ENCODE measurements around the gene PCDH7.

Gene PCDH7

DNA sequence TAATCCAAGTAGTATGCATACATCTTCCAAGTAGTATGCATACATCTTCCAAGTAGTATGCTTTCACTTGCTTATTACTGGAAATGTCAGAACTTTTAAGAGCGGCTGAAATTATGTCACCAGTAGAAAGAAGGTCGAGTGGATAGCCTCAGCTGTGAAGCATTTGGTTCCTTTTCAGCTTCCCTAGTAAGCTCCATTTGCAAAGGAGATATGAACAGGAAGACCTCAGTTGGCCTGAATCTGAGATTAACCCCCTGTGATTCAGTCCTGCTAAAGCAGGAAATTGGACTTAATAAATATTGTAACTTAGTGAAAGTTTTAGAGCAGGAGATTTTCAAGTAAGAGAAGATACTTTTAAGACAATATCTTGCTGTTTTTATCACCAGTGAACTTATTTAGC lies 48.1 kb downstream of the PCDH7 start:
- no peaks in the 10 kb centered on the region for H3K9me2 ChIP-seq (ENCODE audit: low read depth, low read length)
- no peaks in the 10 kb centered on the region for H3K4me1 ChIP-seq (ENCODE audit: insufficient read depth, low read length, severe bottlenecking)
- no peaks in the 10 kb centered on the region for H4K20me1 ChIP-seq (ENCODE audit: insufficient read depth, low read length)
- H2AFZ ChIP-seq (ENCODE audit: low read length): no peak overlapping the region
- no peaks in the 10 kb centered on the region for H3K27me3 ChIP-seq (ENCODE audit: insufficient read depth, low read length)
- H3K9ac ChIP-seq (ENCODE audit: low read length): no peak overlapping the region
- no peaks in the 10 kb centered on the region for H3K9me3 ChIP-seq (ENCODE audit: low read length)
- no peak for TF ChIP-seq EZH2 (IDR thresholded peaks at IDR 0.05; ENCODE audit: borderline replicate concordance, low read length)
- TF ChIP-seq, protein P1, sequence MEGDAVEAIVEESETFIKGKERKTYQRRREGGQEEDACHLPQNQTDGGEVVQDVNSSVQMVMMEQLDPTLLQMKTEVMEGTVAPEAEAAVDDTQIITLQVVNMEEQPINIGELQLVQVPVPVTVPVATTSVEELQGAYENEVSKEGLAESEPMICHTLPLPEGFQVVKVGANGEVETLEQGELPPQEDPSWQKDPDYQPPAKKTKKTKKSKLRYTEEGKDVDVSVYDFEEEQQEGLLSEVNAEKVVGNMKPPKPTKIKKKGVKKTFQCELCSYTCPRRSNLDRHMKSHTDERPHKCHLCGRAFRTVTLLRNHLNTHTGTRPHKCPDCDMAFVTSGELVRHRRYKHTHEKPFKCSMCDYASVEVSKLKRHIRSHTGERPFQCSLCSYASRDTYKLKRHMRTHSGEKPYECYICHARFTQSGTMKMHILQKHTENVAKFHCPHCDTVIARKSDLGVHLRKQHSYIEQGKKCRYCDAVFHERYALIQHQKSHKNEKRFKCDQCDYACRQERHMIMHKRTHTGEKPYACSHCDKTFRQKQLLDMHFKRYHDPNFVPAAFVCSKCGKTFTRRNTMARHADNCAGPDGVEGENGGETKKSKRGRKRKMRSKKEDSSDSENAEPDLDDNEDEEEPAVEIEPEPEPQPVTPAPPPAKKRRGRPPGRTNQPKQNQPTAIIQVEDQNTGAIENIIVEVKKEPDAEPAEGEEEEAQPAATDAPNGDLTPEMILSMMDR (IDR thresholded peaks at IDR 0.05; ENCODE audit: low read length): no peak
- H3K79me2 ChIP-seq (ENCODE audit: insufficient read depth, low read length): no peaks in the 10 kb centered on the region
- no peaks in the 10 kb centered on the region for H3F3A ChIP-seq (ENCODE audit: insufficient read depth, low read length)
- H3K4me2 ChIP-seq (ENCODE audit: low read length): no peak overlapping the region
- no peak overlapping the region for H3K4me3 ChIP-seq (ENCODE audit: low read depth, low read length, poor library complexity, severe bottlenecking)
- no peaks in the 10 kb centered on the region for H3K36me3 ChIP-seq (ENCODE audit: insufficient read depth, low read length)
- no peak overlapping the region for H3K27ac ChIP-seq (ENCODE audit: low read depth, low read length, poor library complexity, severe bottlenecking)

- H3K36me3 ChIP-seq (ENCODE audit: insufficient read depth, low read length): no peaks in the 10 kb centered on the region
- H3K4me1 ChIP-seq (ENCODE audit: insufficient read depth, low read length, severe bottlenecking): no peaks in the 10 kb centered on the region
- no peaks in the 10 kb centered on the region for H3K79me2 ChIP-seq (ENCODE audit: insufficient read depth, low read length)
- H3K9me3 ChIP-seq (ENCODE audit: low read length): no peaks in the 10 kb centered on the region
- H3K9me2 ChIP-seq (ENCODE audit: low read depth, low read length): no peaks in the 10 kb centered on the region
- no peaks in the 10 kb centered on the region for H4K20me1 ChIP-seq (ENCODE audit: insufficient read depth, low read length)
- H3F3A ChIP-seq (ENCODE audit: insufficient read depth, low read length): no peaks in the 10 kb centered on the region
- H3K4me2 ChIP-seq (ENCODE audit: low read length): no peak overlapping the region
- H3K27ac ChIP-seq (ENCODE audit: low read depth, low read length, poor library complexity, severe bottlenecking): no peak overlapping the region
- H3K9ac ChIP-seq (ENCODE audit: low read length): no peak overlapping the region
- TF ChIP-seq EZH2 (IDR thresholded peaks at IDR 0.05; ENCODE audit: borderline replicate concordance, low read length): no peak
- TF ChIP-seq, protein P1 (IDR thresholded peaks at IDR 0.05; ENCODE audit: low read length): no peak
- no peak overlapping the region for H2AFZ ChIP-seq (ENCODE audit: low read length)
- H3K4me3 ChIP-seq (ENCODE audit: low read depth, low read length, poor library complexity, severe bottlenecking): no peak overlapping the region
- H3K27me3 ChIP-seq (ENCODE audit: insufficient read depth, low read length): no peaks in the 10 kb centered on the region
Measured at GRCh38 chr4:30769093-30769492, 48.9 kb downstream of the PCDH7 start.

GRCh38 chr4:30770049-30770549 lies 49.9 kb downstream of the PCDH7 start:
- TF ChIP-seq, protein P1 (IDR thresholded peaks at IDR 0.05; ENCODE audit: low read length): no peak
- TF ChIP-seq EZH2 (IDR thresholded peaks at IDR 0.05; ENCODE audit: borderline replicate concordance, low read length): no peak
- no peak overlapping the region for H2AFZ ChIP-seq (ENCODE audit: low read length)
- no peaks in the 10 kb centered on the region for H3K79me2 ChIP-seq (ENCODE audit: insufficient read depth, low read length)
- no peak overlapping the region for H3K27ac ChIP-seq (ENCODE audit: low read depth, low read length, poor library complexity, severe bottlenecking)
- H3K4me1 ChIP-seq (ENCODE audit: insufficient read depth, low read length, severe bottlenecking): no peaks in the 10 kb centered on the region
- no peaks in the 10 kb centered on the region for H4K20me1 ChIP-seq (ENCODE audit: insufficient read depth, low read length)
- H3K27me3 ChIP-seq (ENCODE audit: insufficient read depth, low read length): no peaks in the 10 kb centered on the region
- H3K4me2 ChIP-seq (ENCODE audit: low read length): no peak overlapping the region
- H3K4me3 ChIP-seq (ENCODE audit: low read depth, low read length, poor library complexity, severe bottlenecking): no peak overlapping the region
- H3K9ac ChIP-seq (ENCODE audit: low read length): no peak overlapping the region
- H3K9me3 ChIP-seq (ENCODE audit: low read length): no peaks in the 10 kb centered on the region
- no peaks in the 10 kb centered on the region for H3F3A ChIP-seq (ENCODE audit: insufficient read depth, low read length)
- H3K9me2 ChIP-seq (ENCODE audit: low read depth, low read length): no peaks in the 10 kb centered on the region
- H3K36me3 ChIP-seq (ENCODE audit: insufficient read depth, low read length): no peaks in the 10 kb centered on the region

Data from OCI-LY1 (cell line).